HG02981 (cell line): ENCODE data around the gene ZC3H14.

Source experiments
- ATAC-seq: cut with Tn5 transposase; IDR thresholded peaks from one replicate; pipeline ENCODE4 v1.9.1; 2021; ENCODE audit warnings: mild to moderate bottlenecking, moderate library complexity; ENCODE audit not compliant: unreplicated experiment

ZC3H14 gene

DNA sequence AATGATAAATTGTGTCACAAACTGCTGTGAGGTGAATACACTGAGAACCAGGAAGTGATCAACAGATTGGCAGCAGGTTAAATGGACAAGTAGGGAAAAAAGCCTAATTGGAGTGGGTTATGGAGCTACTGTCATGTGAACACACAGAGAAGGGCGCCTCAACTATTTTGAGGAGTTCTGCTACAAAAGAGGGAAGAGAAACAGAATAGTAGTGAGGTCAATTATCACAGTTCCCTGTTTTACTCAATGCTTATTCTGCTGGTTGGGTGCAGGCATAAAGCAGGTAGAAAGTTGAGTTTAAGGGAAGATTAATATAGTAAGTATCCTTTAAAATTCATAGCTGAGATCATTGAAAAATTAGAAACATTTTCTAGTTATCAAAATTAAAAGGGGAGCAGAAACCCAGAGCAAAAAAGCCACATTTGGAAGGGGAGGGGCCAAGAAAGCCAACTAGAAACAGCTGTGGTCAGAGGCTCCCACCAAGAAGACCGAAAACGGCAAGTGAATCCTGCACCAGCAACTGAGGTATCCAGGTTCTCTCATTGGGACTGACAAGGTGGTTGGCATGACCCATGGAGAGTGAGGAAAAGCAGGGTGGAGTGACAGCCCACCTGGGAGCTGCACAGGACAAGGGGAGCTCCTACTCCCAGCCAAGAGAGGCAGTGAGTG, 105.7 kb downstream of the ZC3H14 start:
- ATAC-seq: no peak

DNA sequence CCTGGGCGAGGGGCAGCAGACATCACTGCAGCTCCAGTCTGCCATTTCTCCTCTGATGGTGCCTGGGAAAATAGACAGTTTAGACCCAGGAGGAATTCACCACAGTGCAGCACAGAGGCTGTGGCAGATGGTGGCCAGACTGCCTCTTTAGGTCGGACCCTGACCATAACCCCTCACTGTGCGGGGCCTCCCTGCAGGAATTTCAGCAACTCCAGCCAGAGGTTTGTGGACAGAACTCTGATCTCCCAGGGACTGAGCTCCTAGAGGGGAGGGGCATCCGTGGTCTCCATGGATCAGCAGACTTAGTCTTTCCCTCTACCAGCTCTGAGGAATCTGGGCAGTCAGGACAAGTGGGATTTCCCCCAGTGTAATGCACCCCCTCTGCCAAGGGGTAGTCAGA, 106.5 kb downstream of the ZC3H14 start:
- no peak for ATAC-seq
